ENCODE data around the gene FARP1.

- no peak for TF ChIP-seq POLR2AphosphoS5 (IDR thresholded peaks at IDR 0.05)
- TF ChIP-seq CTCF (IDR thresholded peaks at IDR 0.05), result no peak
These were observed 242.7 kb downstream of the FARP1 start for GRCh38 chr13:98385606-98386005.

All from suprapubic skin (tissue), 3 donors.